Mucosa of stomach (tissue), 1 donor: ENCODE measurements around the gene COMMD4.

ENCODE experiments used
- H3K27me3 ChIP-seq: one replicate; pipeline ENCODE4 v1.7.0; 2013; ENCODE audit warnings: mild to moderate bottlenecking, low read length; ENCODE audit not compliant: control insufficient read depth, insufficient read depth
- H3K36me3 ChIP-seq: one replicate; pipeline ENCODE4 v1.7.0; 2013; ENCODE audit warnings: low read length; ENCODE audit not compliant: control insufficient read depth, insufficient read depth
- H3K4me1 ChIP-seq: one replicate; pipeline ENCODE4 v1.7.0; 2013; ENCODE audit warnings: mild to moderate bottlenecking, low read length; ENCODE audit not compliant: control insufficient read depth, insufficient read depth
- H3K4me3 ChIP-seq: one replicate; pipeline ENCODE4 v1.7.0; 2013; ENCODE audit warnings: low read length
- H3K9ac ChIP-seq: one replicate; pipeline ENCODE4 v1.7.0; 2013; ENCODE audit warnings: mild to moderate bottlenecking, low read length, moderate library complexity
- H3K9me3 ChIP-seq: one replicate; pipeline ENCODE4 v1.7.0; 2013; ENCODE audit warnings: mild to moderate bottlenecking, low read length, moderate library complexity; ENCODE audit not compliant: control insufficient read depth
- donor health status: Pancreatic carcinoma.

COMMD4 gene

DNA sequence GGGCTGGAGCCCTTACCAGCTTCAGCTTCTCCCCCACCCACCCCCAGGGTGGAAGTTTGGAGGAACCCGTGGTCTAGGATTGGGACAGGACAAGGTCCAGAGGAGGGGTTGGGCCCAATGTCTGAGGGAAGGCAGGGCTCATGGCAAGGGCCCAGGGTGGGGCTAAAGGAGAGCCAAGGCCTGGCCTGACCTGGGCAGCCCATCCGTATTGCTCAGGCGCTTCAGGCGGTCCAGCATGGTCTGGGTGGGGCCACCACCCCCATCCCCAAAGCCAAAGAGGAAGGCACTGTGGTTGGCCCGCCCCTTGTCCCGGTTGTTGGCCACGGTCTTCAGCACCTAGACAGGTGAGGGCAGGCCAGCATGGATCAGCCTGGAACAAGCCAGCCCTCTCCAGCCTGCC, 25.0 kb downstream of the COMMD4 start:
- no peaks in the 10 kb centered on the region for H3K27me3 ChIP-seq
- H3K9ac ChIP-seq = no peak overlapping the region
- no peak overlapping the region for H3K4me3 ChIP-seq
- no peaks in the 10 kb centered on the region for H3K9me3 ChIP-seq
- H3K36me3 ChIP-seq = peaks cover 32% of the 10 kb centered on the region
- H3K4me1 ChIP-seq = no peaks in the 10 kb centered on the region

DNA sequence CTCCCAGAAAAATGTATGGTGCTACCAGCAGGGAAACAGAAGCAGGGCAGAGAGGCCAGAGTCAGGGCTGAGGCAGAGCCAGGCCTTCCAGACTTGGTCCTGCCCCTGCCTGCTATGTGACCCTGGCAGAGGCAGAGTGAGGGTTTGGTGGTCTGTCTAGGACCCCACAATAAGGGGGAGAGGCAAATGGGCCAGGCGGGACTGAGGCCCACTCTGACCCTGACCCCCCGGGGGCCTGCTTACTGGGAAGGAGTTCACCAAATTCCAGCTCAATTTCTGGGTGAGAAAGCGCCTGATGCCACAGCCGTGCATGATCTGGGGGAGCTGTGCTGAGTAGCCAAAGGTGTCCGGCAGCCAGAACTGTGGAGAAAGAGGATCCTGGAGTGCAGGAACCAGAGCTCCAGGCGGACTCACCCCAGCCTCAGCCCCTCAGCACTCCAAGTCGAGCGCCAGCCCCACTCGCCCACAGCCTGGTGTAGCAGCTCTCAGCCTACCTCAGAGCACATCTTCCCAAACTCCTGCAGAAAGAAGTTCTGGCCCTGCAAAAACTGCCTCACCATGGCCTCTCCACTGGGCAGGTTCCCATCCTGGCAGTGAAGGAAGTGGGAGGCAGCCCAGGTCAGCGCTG, 25.6 kb downstream of the COMMD4 start:
- no peaks in the 10 kb centered on the region for H3K4me1 ChIP-seq
- H3K9ac ChIP-seq = no peak overlapping the region
- H3K9me3 ChIP-seq = no peaks in the 10 kb centered on the region
- H3K4me3 ChIP-seq = no peak overlapping the region
- H3K27me3 ChIP-seq = no peaks in the 10 kb centered on the region
- peaks cover 28% of the 10 kb centered on the region for H3K36me3 ChIP-seq

DNA sequence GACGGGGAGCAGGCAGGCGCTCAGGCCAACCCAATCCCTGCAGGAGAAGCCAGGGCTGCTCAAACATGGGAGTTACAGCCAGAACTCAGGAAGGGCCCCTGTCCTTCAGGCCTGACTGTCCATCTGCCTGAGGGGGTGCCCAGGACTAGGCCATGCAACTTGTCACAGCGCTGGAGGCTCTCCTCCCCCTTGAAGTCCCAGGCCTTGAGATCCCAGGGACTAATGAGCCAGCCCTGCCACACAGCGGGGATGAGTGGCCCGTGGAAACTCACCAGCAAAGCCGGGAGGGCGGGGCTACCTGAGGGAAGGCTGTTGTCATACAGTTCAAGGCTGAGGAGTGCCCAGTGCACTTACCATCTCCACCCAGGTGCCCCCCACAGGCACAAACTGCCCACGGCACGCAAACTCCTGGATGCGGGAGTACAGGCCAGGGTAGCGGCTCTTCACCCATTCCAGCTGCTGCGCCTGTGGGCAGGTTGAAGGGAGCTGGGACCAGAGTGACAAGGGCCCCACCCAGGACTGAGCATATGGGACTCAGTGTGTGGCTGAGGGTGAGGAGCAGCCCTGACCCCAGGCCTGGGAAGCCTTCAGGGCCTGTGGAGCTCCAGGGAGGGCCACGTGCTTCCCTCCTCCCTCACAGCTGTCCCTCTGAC, 26.3 kb downstream of the COMMD4 start:
- H3K36me3 ChIP-seq = peaks cover 28% of the 10 kb centered on the region
- H3K27me3 ChIP-seq = no peaks in the 10 kb centered on the region
- H3K9me3 ChIP-seq = no peaks in the 10 kb centered on the region
- no peaks in the 10 kb centered on the region for H3K4me1 ChIP-seq
- H3K9ac ChIP-seq = no peak overlapping the region
- no peak overlapping the region for H3K4me3 ChIP-seq

DNA sequence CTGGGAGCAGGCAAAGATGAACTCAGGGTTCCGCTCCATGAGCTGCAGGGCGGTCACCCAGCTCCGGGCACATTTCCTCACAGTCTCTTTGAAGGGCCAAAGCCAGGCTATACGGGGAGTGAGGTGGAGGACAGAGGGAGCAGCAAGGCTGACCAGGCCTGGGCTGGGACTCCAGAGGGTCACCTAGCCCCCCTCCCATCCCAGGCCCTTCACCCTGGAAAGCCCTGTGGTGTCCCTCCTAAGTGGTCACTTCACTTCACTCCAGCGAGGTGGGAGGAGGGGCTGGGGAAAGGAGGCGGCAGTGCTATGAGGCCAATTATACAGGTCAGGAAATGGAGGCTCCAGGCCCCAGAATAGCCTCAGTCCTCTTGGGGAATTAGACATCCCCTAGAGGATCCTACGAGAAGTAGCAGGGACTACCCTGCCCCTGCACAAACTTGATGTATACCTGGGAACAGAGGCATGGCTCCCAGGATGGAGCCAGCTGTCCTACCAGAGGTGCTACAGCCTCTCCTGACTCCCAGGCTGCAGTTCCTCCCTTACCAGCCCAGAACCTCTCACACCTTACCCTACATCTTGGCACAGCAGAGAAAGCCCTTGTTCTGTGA, 26.9 kb downstream of the COMMD4 start:
- Histone ChIP-seq H3K4me1 (peaks cover 6% of the 10 kb centered on the region), H3K27me3 (no peaks in the 10 kb centered on the region), H3K4me3 (no peak overlapping the region), H3K9ac (no peak overlapping the region), H3K36me3 (peaks cover 28% of the 10 kb centered on the region), H3K9me3 (no peaks in the 10 kb centered on the region)

DNA sequence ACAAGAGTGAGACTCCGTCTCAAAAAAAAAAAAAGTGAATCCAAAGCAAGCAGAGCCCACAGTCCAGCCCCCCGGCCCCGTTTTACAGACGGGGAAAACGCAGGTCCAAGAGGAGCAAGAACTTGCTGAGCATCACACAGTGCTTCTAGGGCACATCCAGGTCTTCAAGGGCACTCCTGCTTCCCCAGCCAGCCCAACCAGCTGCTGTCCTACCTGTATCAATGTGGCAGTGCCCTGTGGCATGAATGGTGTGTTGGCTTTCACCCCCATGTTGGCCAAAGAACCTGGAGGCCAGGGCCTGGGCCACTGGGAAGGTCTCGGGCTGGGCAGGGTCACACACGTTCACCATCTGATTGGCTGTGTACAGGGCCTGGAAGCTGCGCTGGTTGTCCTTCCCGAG, 27.9 kb downstream of the COMMD4 start:
- Histone ChIP-seq H3K36me3 (peaks cover 28% of the 10 kb centered on the region), H3K4me3 (no peak overlapping the region), H3K9ac (no peak overlapping the region), H3K27me3 (no peaks in the 10 kb centered on the region), H3K9me3 (no peaks in the 10 kb centered on the region), H3K4me1 (peaks cover 8% of the 10 kb centered on the region)

DNA sequence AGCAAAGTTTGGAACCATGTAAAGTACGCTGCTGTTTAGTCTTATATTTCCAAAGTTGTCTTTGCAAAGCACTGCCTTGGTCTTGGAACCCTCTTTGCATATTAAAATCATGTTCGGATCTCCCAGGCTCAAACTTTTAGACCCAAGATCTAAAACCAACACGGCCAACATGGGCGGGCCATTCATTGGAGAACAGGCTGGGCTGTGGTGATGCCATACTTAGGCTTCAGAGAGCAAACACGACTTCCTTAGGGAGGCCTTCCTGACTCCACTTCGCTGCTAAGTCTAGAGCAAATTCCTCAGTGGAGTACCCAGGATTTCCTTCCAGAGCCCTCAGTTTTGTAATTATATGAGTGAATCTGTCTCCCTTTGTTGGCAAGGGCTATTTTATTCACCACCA, 29.0 kb downstream of the COMMD4 start:
- Histone ChIP-seq H3K9ac (peak overlapping the region; percentile 3), H3K36me3 (peaks cover 19% of the 10 kb centered on the region), H3K27me3 (no peaks in the 10 kb centered on the region), H3K4me3 (no peak overlapping the region), H3K9me3 (no peaks in the 10 kb centered on the region), H3K4me1 (peaks cover 19% of the 10 kb centered on the region)

DNA sequence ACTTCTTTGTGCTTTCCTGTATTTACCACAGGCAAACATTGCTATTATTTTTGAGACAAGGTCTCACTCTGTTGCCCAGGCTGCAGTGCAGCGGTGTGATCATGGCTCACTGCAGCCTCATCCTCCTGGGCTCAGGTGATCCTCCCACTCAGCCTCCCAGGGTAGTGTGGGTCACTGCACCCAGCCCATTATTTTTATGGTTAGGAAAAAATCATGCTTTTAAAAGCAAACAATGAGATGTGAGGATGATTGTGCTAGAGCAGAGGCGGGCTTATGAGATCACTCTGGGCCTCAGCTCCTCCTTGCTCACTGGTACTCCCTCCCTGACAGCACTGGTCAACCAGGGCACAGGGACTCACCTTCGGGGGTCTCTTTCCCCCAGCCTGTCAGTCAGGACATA, 30.3 kb downstream of the COMMD4 start:
- Histone ChIP-seq H3K36me3 (peaks cover 17% of the 10 kb centered on the region), H3K4me1 (peaks cover 20% of the 10 kb centered on the region), H3K27me3 (no peaks in the 10 kb centered on the region), H3K9me3 (no peaks in the 10 kb centered on the region), H3K9ac (no peak overlapping the region), H3K4me3 (no peak overlapping the region)

DNA sequence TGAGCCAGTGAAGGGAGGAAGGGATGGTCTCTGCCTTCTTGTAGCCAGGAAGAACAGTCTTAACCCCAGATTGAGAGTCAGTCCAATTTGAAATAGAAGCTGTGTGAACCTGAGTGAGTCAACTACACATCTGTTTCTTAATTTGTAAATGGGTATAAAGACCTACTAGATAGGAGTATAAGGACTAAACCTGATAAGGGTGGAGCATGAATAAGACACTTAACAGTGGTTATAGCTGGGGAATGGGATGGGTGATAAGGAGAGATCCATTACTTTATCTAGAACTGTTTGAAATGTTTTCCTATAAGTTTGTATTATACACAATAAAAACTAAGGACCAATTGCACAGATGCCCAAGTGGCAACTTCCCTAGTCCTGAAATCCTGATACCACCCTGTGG, 31.1 kb downstream of the COMMD4 start:
- Histone ChIP-seq H3K9ac (peak overlapping the region; percentile 87), H3K4me3 (no peak overlapping the region), H3K4me1 (peaks cover 20% of the 10 kb centered on the region), H3K9me3 (no peaks in the 10 kb centered on the region), H3K27me3 (no peaks in the 10 kb centered on the region), H3K36me3 (peaks cover 17% of the 10 kb centered on the region)

DNA sequence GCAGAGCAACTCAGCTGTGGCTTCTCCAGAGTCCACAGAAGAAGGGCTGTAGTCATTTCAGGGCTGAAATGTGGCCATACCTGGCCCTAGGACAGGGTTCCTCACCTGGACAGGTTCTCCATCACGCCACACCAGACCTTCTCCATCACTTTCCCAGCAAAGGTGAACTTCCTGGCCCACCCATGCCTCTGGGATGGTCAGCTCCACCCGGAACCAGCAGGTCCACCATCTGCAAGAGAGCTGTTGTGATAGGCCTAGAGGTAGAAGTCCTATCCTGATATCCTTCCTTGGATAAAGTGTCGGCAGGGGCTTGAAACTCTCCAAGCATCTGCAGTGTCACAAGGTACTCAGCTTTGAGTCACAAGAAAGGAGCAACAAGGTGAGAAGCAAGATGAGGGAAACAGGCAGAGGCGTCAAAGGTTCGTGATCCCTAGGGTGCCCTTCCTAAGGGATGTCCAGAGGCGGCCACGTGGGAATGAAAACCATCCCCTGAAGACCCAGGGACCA, 31.6 kb downstream of the COMMD4 start:
- H3K9ac ChIP-seq = peak overlapping the region; percentile 87
- no peak overlapping the region for H3K4me3 ChIP-seq
- H3K27me3 ChIP-seq = no peaks in the 10 kb centered on the region
- no peaks in the 10 kb centered on the region for H3K9me3 ChIP-seq
- peaks cover 20% of the 10 kb centered on the region for H3K4me1 ChIP-seq
- peaks cover 17% of the 10 kb centered on the region for H3K36me3 ChIP-seq

DNA sequence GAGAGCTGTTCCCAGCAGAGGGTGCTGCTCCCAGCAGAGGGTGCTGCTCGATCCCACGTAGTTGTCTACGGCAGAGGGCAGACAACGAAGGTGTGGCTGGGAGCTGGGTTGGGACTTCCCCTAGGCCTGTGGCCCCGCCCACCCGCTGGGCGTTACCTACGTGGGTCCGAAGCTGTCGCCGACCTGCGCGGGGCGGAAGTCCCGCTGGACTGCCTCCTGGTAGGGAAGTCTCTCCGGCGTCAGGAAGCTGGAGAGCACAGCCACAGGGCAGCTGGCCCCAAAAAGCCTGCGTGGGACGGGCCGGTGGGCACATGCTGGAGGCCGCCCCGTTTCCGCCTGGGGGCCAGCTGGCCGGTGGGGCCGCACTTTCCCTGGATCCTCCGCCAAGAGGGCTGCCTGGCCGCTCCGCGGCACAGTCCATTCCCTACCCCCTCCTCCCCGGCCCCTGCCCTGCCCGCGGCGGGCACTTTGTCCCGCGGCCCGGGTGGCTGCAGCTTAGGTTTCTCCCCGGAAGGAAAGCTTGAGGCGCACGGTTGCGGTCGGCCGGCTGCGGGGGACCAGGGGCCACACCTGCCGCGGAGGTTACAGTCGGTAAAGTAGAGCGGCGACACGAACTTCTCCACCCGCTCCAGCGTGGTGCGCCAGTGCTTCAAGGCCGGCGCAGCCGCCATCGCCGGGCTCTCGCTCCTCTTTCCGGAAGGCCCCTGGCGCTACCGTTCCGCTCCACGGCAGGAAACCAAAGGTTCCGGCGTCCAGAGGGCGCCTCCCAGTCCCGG, 32.2 kb downstream of the COMMD4 start, which contains the start of gene MAN2C1:
TSS of gene MAN2C1 (minus strand) at position 695 of the 776 bp plus-strand sequence. CDS start at position 671, 24 bp downstream.
- Histone ChIP-seq H3K4me1 (peaks cover 20% of the 10 kb centered on the region), H3K36me3 (peaks cover 17% of the 10 kb centered on the region), H3K9me3 (no peaks in the 10 kb centered on the region), H3K9ac (peak within 1 kb of the TSS; percentile 87), H3K4me3 (peak within 1 kb of the TSS; percentile 57), H3K27me3 (no peaks in the 10 kb centered on the region)

DNA sequence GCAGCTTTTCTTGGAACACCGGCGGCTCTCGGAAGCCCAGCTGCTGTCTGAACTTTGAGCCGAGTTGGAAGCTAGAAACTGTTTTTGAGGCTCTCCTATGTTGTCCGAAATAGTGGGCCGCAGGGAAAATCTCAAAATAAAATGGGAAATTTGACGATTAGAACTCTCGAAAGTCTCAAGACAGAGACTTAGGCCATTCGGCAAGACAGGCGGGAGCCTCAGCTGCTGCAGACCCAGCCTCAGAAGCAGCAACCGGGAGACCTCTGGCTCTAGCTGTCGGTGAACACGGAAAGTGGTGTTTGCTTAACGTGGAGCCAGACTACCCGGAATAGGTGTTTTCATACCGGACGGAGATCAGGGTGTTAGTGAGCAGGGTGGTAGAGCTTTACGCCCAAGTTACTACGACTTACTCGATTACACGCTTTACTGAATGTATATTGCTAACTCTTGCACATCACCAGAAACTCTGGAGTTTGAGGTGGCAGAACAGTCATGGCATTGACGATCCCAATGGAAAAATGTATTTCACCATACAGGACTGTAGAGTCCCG, 32.9 kb downstream of the COMMD4 start:
- peak overlapping the region; percentile 87 for H3K9ac ChIP-seq
- H3K4me1 ChIP-seq = peaks cover 20% of the 10 kb centered on the region
- no peaks in the 10 kb centered on the region for H3K9me3 ChIP-seq
- H3K4me3 ChIP-seq = peak overlapping the region; percentile 57
- H3K27me3 ChIP-seq = no peaks in the 10 kb centered on the region
- peaks cover 15% of the 10 kb centered on the region for H3K36me3 ChIP-seq
